Liver (tissue), 9 donors: ENCODE results near the gene PPP2R2C. TPM values are rescaled to one million over a fixed set of nuclear protein-coding genes. Genes with fewer than 3 reads are reported as not detected.

Experiments used
- DNase-seq: peaks from one replicate; pipeline ENCODE4 v3.0.0-alpha.2; 2017; ENCODE audit warnings: low spot score
- H3K27ac ChIP-seq, 2 donors: one replicate each; pipeline ENCODE4 v1.7.0; 2013; ENCODE audit warnings: inconsistent platforms in 2 of 2, low read length in 2 of 2, control low read depth in 1 of 2, low read depth in 1 of 2, mild to moderate bottlenecking in 1 of 2
- H3K27me3 ChIP-seq, 4 donors: one replicate each; pipeline versions ENCODE4 v1.6.1 to v1.7.0; 2013; ENCODE audit warnings: low read length in 3 of 4, inconsistent platforms in 1 of 4, mild to moderate bottlenecking in 1 of 4, moderate library complexity in 1 of 4; ENCODE audit not compliant: control insufficient read depth in 4 of 4, insufficient read depth in 4 of 4
- H3K36me3 ChIP-seq, 4 donors: one replicate each; pipeline versions ENCODE4 v1.6.1 to v1.7.0; 2013; ENCODE audit warnings: low read length in 3 of 4, mild to moderate bottlenecking in 3 of 4, low read depth in 1 of 4, moderate library complexity in 1 of 4; ENCODE audit not compliant: control insufficient read depth in 4 of 4, insufficient read depth in 3 of 4
- H3K4me1 ChIP-seq, 4 donors: one replicate each; pipeline versions ENCODE4 v1.6.1 to v1.7.0; 2013; ENCODE audit warnings: low read length in 3 of 4, mild to moderate bottlenecking in 3 of 4, moderate library complexity in 1 of 4; ENCODE audit not compliant: control insufficient read depth in 4 of 4, insufficient read depth in 4 of 4
- H3K4me3 ChIP-seq, 3 donors: one replicate each; pipeline versions ENCODE4 v1.6.1 to v1.7.0; 2013; ENCODE audit warnings: low read length in 3 of 3, control low read depth in 1 of 3, low read depth in 1 of 3, mild to moderate bottlenecking in 1 of 3
- H3K9ac ChIP-seq, 2 donors: one replicate each; pipeline ENCODE4 v1.7.0; 2013; ENCODE audit warnings: low read length in 2 of 2, mild to moderate bottlenecking in 2 of 2, moderate library complexity in 2 of 2, control low read depth in 1 of 2, low read depth in 1 of 2
- H3K9me3 ChIP-seq, 4 donors: one replicate each; pipeline versions ENCODE4 v1.6.1 to v1.7.0; 2013; ENCODE audit warnings: low read length in 3 of 4; ENCODE audit not compliant: control insufficient read depth in 4 of 4
- EGR1 ChIP-seq, 2 donors: IDR thresholded peaks; 2 replicates each; pipeline ENCODE4 v1.6.1; 2016 to 2018; ENCODE audit warnings: antibody characterized with exemption in 2 of 2, low read depth in 2 of 2
- FOXA1 ChIP-seq: IDR thresholded peaks from 2 replicates; pipeline ENCODE4 v1.6.1; 2016; ENCODE audit warnings: antibody characterized with exemption
- FOXA2 ChIP-seq: IDR thresholded peaks from 2 replicates; pipeline ENCODE4 v1.6.1; 2016; ENCODE audit warnings: antibody characterized with exemption
- GABPA ChIP-seq, 2 donors: IDR thresholded peaks in 1 of 2; conservative IDR thresholded peaks in 1 of 2; 2 replicates each; pipeline ENCODE4 v1.6.1; 2016; ENCODE audit warnings: antibody characterized with exemption in 2 of 2, mild to moderate bottlenecking in 1 of 2, moderate library complexity in 1 of 2
- HNF4A ChIP-seq, 2 donors: conservative IDR thresholded peaks; 2 replicates each; pipeline ENCODE4 v1.6.1; 2016; ENCODE audit warnings: antibody characterized with exemption in 2 of 2, mild to moderate bottlenecking in 2 of 2
- HNF4G ChIP-seq: IDR thresholded peaks from 2 replicates; pipeline ENCODE4 v1.6.1; 2016; ENCODE audit warnings: antibody characterized with exemption
- JUND ChIP-seq, 2 donors: IDR thresholded peaks; 2 replicates each; pipeline ENCODE4 v1.6.1; 2016; ENCODE audit warnings: antibody characterized with exemption in 2 of 2
- NR2F2 ChIP-seq: IDR thresholded peaks from 2 replicates; pipeline ENCODE4 v1.6.1; 2016; ENCODE audit warnings: antibody characterized with exemption
- RXRA ChIP-seq, 2 donors: IDR thresholded peaks; 2 replicates each; pipeline ENCODE4 v1.6.1; 2017 to 2018; ENCODE audit warnings: antibody characterized with exemption in 2 of 2, mild to moderate bottlenecking in 1 of 2
- SP1 ChIP-seq: IDR thresholded peaks from 2 replicates; pipeline ENCODE4 v1.6.1; 2018; ENCODE audit warnings: antibody characterized with exemption, mild to moderate bottlenecking
- TAF1 ChIP-seq: conservative IDR thresholded peaks from 2 replicates; pipeline ENCODE4 v1.6.1; 2016; ENCODE audit warnings: antibody characterized with exemption, mild to moderate bottlenecking
- YY1 ChIP-seq: IDR thresholded peaks from 2 replicates; pipeline ENCODE4 v1.6.1; 2016; ENCODE audit warnings: antibody characterized with exemption, mild to moderate bottlenecking
- WGBS: extraction: QIAGEN DNeasy Blood & Tissue Kit; methylation state at CpG from one replicate; pipeline ENCODE4 v1.1.7; 2013; 5-methylcytosine and 5-hydroxymethylcytosine counted together
- polyA plus RNA-seq, 2 donors: library from polyadenylated mRNA; stranded (reverse) in 1 of 2; unstranded in 1 of 2; fragments of 200-250 nt in 1 of 2; fragments of >200 nt in 1 of 2; fragmentation: Nextera tagmentation in 1 of 2; extraction: Ambion mirVana in 1 of 2; gene quantifications; one replicate each; pipeline versions ENCODE4 v1.2.1 to v1.2.3, GENCODE V29; 2013 to 2015
- total RNA-seq, 2 donors: library from RNA; depleted of rRNA; stranded (reverse); fragments of >200 nt; gene quantifications; one replicate each; pipeline ENCODE4 v1.2.3, GENCODE V29; 2014
- TF ChIP-seq, protein P1 (sequence below): fragments of 150-350 bp; IDR thresholded peaks from 2 replicates; pipeline ENCODE4 v1.5.1; 2017; ENCODE audit warnings: improper control_type of control experiment, low read depth, low read length; ENCODE audit not compliant: missing input control
- TF ChIP-seq, protein P2 (sequence below): IDR thresholded peaks from 2 replicates; pipeline ENCODE4 v1.6.1; 2016; ENCODE audit warnings: antibody characterized with exemption, mild to moderate bottlenecking
- TF ChIP-seq, protein P3 (sequence below): IDR thresholded peaks from 2 replicates; pipeline ENCODE4 v1.6.1; 2016; ENCODE audit warnings: antibody characterized with exemption
- TF ChIP-seq, protein P4 (sequence below): IDR thresholded peaks from 2 replicates; pipeline ENCODE4 v1.6.1; 2016; ENCODE audit warnings: antibody characterized with exemption
- donor health status: healthy.
- donor health status: healthy.
- donor health status: healthy.
- donor health status: healthy.
- donor health status: healthy.

PPP2R2C gene
- total and polyA plus RNA-seq, 4 donors: under 0.01 to 0.01 TPM; not detected in 2

DNA sequence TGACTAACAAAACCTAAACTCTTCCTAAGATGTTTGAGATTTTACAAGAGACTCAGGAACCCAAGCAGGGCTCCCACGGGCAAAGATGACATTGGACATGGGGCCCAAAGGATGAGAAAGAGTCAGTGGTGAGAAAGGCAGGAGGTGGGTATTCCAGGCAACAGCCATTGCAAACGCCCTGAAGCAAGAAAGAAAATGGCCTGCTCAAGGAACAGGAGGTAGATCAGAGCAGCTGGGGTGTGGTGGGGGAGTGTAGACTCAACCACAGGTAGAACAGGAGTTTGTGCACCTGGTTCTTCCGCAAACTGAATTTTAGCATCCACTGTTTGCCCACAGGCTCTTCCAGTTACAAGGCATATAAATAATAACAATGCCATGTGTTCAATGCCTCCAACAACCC is 3.3 kb downstream of the PPP2R2C start:
- H3K4me3 ChIP-seq: no peak overlapping the region
- no peak overlapping the region for H3K9ac ChIP-seq
- no peaks in the 10 kb centered on the region for H3K36me3 ChIP-seq
- H3K27ac ChIP-seq: no peak overlapping the region
- no peaks in the 10 kb centered on the region for H3K9me3 ChIP-seq
- no peak for TF ChIP-seq EGR1 (IDR thresholded peaks at IDR 0.05; ENCODE audit: low read depth in 2 of 2)
- no peak for TF ChIP-seq TAF1
- TF ChIP-seq SP1: no peak
- TF ChIP-seq, protein P1, sequence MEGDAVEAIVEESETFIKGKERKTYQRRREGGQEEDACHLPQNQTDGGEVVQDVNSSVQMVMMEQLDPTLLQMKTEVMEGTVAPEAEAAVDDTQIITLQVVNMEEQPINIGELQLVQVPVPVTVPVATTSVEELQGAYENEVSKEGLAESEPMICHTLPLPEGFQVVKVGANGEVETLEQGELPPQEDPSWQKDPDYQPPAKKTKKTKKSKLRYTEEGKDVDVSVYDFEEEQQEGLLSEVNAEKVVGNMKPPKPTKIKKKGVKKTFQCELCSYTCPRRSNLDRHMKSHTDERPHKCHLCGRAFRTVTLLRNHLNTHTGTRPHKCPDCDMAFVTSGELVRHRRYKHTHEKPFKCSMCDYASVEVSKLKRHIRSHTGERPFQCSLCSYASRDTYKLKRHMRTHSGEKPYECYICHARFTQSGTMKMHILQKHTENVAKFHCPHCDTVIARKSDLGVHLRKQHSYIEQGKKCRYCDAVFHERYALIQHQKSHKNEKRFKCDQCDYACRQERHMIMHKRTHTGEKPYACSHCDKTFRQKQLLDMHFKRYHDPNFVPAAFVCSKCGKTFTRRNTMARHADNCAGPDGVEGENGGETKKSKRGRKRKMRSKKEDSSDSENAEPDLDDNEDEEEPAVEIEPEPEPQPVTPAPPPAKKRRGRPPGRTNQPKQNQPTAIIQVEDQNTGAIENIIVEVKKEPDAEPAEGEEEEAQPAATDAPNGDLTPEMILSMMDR: no peak
- TF ChIP-seq HNF4A (conservative IDR thresholded peaks at IDR 0.05): no peak
- TF ChIP-seq FOXA1: no peak
- 20% methylated on average over 3 of the region's 3 CpGs for WGBS
- peaks cover 8 to 17% (median 11%) of the 10 kb centered on the region in 4 donors for H3K4me1 ChIP-seq
- DNase-seq: no peak
- H3K27me3 ChIP-seq: peaks cover 2 to 14% (median 3%) of the 10 kb centered on the region in 4 donors

DNA sequence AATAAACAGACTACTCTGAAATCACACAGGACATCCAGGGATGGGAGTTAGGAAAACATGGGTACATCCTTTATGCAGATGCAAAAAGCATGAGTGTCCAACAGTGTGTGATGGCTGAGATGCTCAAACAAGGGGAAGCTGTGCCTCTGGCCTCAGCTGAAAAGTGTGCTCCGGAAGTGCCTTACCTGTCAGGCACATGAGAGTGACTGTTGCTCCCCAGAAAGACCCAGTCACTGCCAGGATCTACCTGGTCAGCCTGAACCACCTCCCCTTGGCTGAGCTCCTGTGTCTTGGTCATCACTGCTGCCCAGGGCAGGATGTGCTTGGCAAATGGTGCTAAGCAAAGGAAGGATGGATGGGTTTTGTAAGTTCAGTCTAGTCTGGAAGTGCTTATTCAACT is 4.0 kb downstream of the PPP2R2C start:
- no peak overlapping the region for H3K27ac ChIP-seq
- H3K36me3 ChIP-seq: no peaks in the 10 kb centered on the region
- TF ChIP-seq, protein P2, sequence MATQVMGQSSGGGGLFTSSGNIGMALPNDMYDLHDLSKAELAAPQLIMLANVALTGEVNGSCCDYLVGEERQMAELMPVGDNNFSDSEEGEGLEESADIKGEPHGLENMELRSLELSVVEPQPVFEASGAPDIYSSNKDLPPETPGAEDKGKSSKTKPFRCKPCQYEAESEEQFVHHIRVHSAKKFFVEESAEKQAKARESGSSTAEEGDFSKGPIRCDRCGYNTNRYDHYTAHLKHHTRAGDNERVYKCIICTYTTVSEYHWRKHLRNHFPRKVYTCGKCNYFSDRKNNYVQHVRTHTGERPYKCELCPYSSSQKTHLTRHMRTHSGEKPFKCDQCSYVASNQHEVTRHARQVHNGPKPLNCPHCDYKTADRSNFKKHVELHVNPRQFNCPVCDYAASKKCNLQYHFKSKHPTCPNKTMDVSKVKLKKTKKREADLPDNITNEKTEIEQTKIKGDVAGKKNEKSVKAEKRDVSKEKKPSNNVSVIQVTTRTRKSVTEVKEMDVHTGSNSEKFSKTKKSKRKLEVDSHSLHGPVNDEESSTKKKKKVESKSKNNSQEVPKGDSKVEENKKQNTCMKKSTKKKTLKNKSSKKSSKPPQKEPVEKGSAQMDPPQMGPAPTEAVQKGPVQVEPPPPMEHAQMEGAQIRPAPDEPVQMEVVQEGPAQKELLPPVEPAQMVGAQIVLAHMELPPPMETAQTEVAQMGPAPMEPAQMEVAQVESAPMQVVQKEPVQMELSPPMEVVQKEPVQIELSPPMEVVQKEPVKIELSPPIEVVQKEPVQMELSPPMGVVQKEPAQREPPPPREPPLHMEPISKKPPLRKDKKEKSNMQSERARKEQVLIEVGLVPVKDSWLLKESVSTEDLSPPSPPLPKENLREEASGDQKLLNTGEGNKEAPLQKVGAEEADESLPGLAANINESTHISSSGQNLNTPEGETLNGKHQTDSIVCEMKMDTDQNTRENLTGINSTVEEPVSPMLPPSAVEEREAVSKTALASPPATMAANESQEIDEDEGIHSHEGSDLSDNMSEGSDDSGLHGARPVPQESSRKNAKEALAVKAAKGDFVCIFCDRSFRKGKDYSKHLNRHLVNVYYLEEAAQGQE: no peak
- TF ChIP-seq YY1 (no peak), SP1 (no peak), HNF4G (no peak), GABPA (IDR thresholded peaks at IDR 0.05 in 1 of 2, conservative IDR thresholded peaks at IDR 0.05 in 1 of 2) (no peak), HNF4A (conservative IDR thresholded peaks at IDR 0.05) (no peak), EGR1 (IDR thresholded peaks at IDR 0.05; ENCODE audit: low read depth in 2 of 2) (no peak), NR2F2 (no peak), RXRA (IDR thresholded peaks at IDR 0.05) (no peak), FOXA1 (no peak), JUND (IDR thresholded peaks at IDR 0.05) (no peak), FOXA2 (no peak), TAF1 (no peak)
- TF ChIP-seq, protein P3, sequence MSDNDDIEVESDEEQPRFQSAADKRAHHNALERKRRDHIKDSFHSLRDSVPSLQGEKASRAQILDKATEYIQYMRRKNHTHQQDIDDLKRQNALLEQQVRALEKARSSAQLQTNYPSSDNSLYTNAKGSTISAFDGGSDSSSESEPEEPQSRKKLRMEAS: no peak
- TF ChIP-seq, protein P4, sequence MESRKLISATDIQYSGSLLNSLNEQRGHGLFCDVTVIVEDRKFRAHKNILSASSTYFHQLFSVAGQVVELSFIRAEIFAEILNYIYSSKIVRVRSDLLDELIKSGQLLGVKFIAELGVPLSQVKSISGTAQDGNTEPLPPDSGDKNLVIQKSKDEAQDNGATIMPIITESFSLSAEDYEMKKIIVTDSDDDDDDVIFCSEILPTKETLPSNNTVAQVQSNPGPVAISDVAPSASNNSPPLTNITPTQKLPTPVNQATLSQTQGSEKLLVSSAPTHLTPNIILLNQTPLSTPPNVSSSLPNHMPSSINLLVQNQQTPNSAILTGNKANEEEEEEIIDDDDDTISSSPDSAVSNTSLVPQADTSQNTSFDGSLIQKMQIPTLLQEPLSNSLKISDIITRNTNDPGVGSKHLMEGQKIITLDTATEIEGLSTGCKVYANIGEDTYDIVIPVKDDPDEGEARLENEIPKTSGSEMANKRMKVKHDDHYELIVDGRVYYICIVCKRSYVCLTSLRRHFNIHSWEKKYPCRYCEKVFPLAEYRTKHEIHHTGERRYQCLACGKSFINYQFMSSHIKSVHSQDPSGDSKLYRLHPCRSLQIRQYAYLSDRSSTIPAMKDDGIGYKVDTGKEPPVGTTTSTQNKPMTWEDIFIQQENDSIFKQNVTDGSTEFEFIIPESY: no peak
- TF ChIP-seq, protein P1: no peak
- H3K9me3 ChIP-seq: no peaks in the 10 kb centered on the region
- H3K4me3 ChIP-seq: no peak overlapping the region
- WGBS: 84% methylated on average over 1 of the region's 1 CpG
- peaks cover 2 to 14% (median 3%) of the 10 kb centered on the region in 4 donors for H3K27me3 ChIP-seq
- no peak overlapping the region for H3K9ac ChIP-seq
- DNase-seq: peak; percentile 24
- H3K4me1 ChIP-seq: peaks cover 8 to 17% (median 11%) of the 10 kb centered on the region in 4 donors
